Mesenchymal stem cell (in vitro differentiated cells and primary cell): Measurements from ENCODE around the gene CEMIP.
"Not testable (repeated sequence)": the region's sequence is repeated elsewhere in the genome, so short reads cannot be mapped to it uniquely, and the experiment has no call there.

Experiments
- DNase-seq: peaks from one replicate; pipeline ENCODE4 v3.0.0-alpha.2; 2013
- H2AFZ ChIP-seq: one replicate; pipeline ENCODE4 v1.6.1; 2013; ENCODE audit warnings: low read depth, mild to moderate bottlenecking, control low read depth, inconsistent platforms, low read length, moderate library complexity
- H2AK5ac ChIP-seq: 2 replicates; pipeline ENCODE4 v1.6.1; 2013; ENCODE audit warnings: low read length, moderate library complexity, mild to moderate bottlenecking, inconsistent platforms; ENCODE audit not compliant: severe bottlenecking
- H2BK120ac ChIP-seq: one replicate; pipeline ENCODE4 v1.6.1; 2013; ENCODE audit warnings: low read depth, mild to moderate bottlenecking, inconsistent platforms, low read length, moderate library complexity
- H2BK12ac ChIP-seq, 2 experiments: one replicate each; pipeline ENCODE4 v1.6.1; 2013; ENCODE audit warnings: inconsistent platforms in 2 of 2, low read length in 2 of 2, mild to moderate bottlenecking in 2 of 2, moderate library complexity in 2 of 2, control low read depth in 1 of 2
- H2BK15ac ChIP-seq: one replicate; pipeline ENCODE4 v1.6.1; 2013; ENCODE audit warnings: mild to moderate bottlenecking, low read depth, inconsistent platforms; ENCODE audit not compliant: poor library complexity, severe bottlenecking
- H2BK5ac ChIP-seq: 2 replicates; pipeline ENCODE4 v1.6.1; 2013; ENCODE audit warnings: low read depth, mild to moderate bottlenecking, low read length, control low read depth, inconsistent platforms; ENCODE audit not compliant: poor library complexity, severe bottlenecking
- H3K14ac ChIP-seq, 2 experiments: one replicate each; pipeline ENCODE4 v1.6.1; 2013; ENCODE audit warnings: inconsistent platforms in 2 of 2, low read length in 2 of 2, control low read depth in 1 of 2, mild to moderate bottlenecking in 1 of 2, moderate library complexity in 1 of 2
- H3K18ac ChIP-seq, 2 experiments: one replicate each; pipeline ENCODE4 v1.6.1; 2013; ENCODE audit warnings: inconsistent platforms in 2 of 2, low read length in 2 of 2, control low read depth in 1 of 2, low read depth in 1 of 2, mild to moderate bottlenecking in 1 of 2
- H3K23ac ChIP-seq, 2 experiments: one replicate each; pipeline ENCODE4 v1.6.1; 2013; ENCODE audit warnings: inconsistent platforms in 2 of 2, low read length in 2 of 2, mild to moderate bottlenecking in 2 of 2, moderate library complexity in 2 of 2, control low read depth in 1 of 2
- H3K27ac ChIP-seq: 2 replicates; pipeline ENCODE4 v1.5.1; 2013; ENCODE audit warnings: mild to moderate bottlenecking, moderate library complexity, low read length, control low read depth, inconsistent platforms; ENCODE audit not compliant: poor library complexity, severe bottlenecking
- H3K27me3 ChIP-seq, 2 experiments: 2 replicates each; pipeline versions ENCODE4 v1.6.1 to v1.7.0; 2013; ENCODE audit warnings: low read length in 2 of 2, mild to moderate bottlenecking in 2 of 2, moderate library complexity in 2 of 2, control low read depth in 1 of 2, inconsistent platforms in 1 of 2; ENCODE audit not compliant: control insufficient read depth in 1 of 2, insufficient read depth in 1 of 2
- H3K36me3 ChIP-seq, 2 experiments: 2 replicates each; pipeline versions ENCODE4 v1.6.1 to v1.7.0; 2013; ENCODE audit warnings: low read length in 2 of 2, control low read depth in 1 of 2, inconsistent platforms in 1 of 2, low read depth in 1 of 2, mild to moderate bottlenecking in 1 of 2; ENCODE audit not compliant: insufficient read depth in 2 of 2, control insufficient read depth in 1 of 2
- H3K4ac ChIP-seq, 2 experiments: one replicate each; pipeline ENCODE4 v1.6.1; 2013; ENCODE audit warnings: inconsistent platforms in 2 of 2, low read length in 2 of 2, mild to moderate bottlenecking in 2 of 2, moderate library complexity in 2 of 2, control low read depth in 1 of 2, low read depth in 1 of 2
- H3K4me1 ChIP-seq: 2 replicates; pipeline ENCODE4 v1.6.1; 2013; ENCODE audit warnings: low read depth, low read length, control low read depth; ENCODE audit not compliant: control insufficient read depth, insufficient read depth
- H3K4me2 ChIP-seq: 2 replicates; pipeline ENCODE4 v1.6.1; 2013; ENCODE audit warnings: low read length, mild to moderate bottlenecking, inconsistent platforms; ENCODE audit not compliant: poor library complexity, severe bottlenecking
- H3K4me3 ChIP-seq, 2 experiments: 2 replicates each; pipeline versions ENCODE4 v1.5.1 to v1.7.0; 2013; ENCODE audit warnings: low read length in 2 of 2, mild to moderate bottlenecking in 2 of 2, control low read depth in 1 of 2, low read depth in 1 of 2; ENCODE audit not compliant: insufficient read depth in 1 of 2
- H3K79me1 ChIP-seq: replicated peaks from 2 replicates; pipeline ENCODE4 v1.6.1; 2013; ENCODE audit warnings: mild to moderate bottlenecking, control low read depth, low read length, inconsistent platforms; ENCODE audit not compliant: poor library complexity, severe bottlenecking
- H3K9ac ChIP-seq: 2 replicates; pipeline ENCODE4 v1.7.0; 2013; ENCODE audit warnings: mild to moderate bottlenecking, low read length, moderate library complexity
- H3K9me3 ChIP-seq: 2 replicates; pipeline ENCODE4 v1.7.0; 2013; ENCODE audit warnings: mild to moderate bottlenecking, low read length; ENCODE audit not compliant: control insufficient read depth
- H4K8ac ChIP-seq: one replicate; pipeline ENCODE4 v1.6.1; 2013; ENCODE audit warnings: inconsistent platforms, mild to moderate bottlenecking, low read length, moderate library complexity
- H4K91ac ChIP-seq: one replicate; pipeline ENCODE4 v1.6.1; 2013; ENCODE audit warnings: mild to moderate bottlenecking, low read length, inconsistent platforms
- WGBS: methylation state at CpG from one replicate; pipeline ENCODE4 v1.1.7; 2013; ENCODE audit warnings: mixed read lengths; 5-methylcytosine and 5-hydroxymethylcytosine counted together

CEMIP gene

GRCh38 chr15:80763235-80763634 is 15.9 kb upstream of the CEMIP start:
- not testable (repeated sequence) for H3K18ac ChIP-seq, DNase-seq, H3K14ac ChIP-seq, H3K4ac ChIP-seq, H2AFZ ChIP-seq, H4K8ac ChIP-seq, H3K4me3 ChIP-seq, H2BK5ac ChIP-seq, H3K4me2 ChIP-seq, H3K27me3 ChIP-seq, H3K4me1 ChIP-seq, H2BK15ac ChIP-seq, H2BK120ac ChIP-seq, H2AK5ac ChIP-seq, H4K91ac ChIP-seq, H3K23ac ChIP-seq, H2BK12ac ChIP-seq, H3K9me3 ChIP-seq, H3K27ac ChIP-seq, H3K79me1 ChIP-seq, H3K9ac ChIP-seq, H3K36me3 ChIP-seq
- 100% methylated on average over 2 of the region's 3 CpGs for WGBS

GRCh38 chr15:80764535-80764934 is 14.6 kb upstream of the CEMIP start:
- WGBS, result 81% methylated on average over 3 of the region's 3 CpGs
- Histone ChIP-seq H3K23ac (no peak overlapping the region), H2BK15ac (no peak overlapping the region), H3K79me1 (no peaks in the 10 kb centered on the region), H2BK12ac (no peak overlapping the region), H3K4me1 (no peaks in the 10 kb centered on the region), H3K9ac (no peak overlapping the region), H4K8ac (no peak overlapping the region), H3K27me3 (no peaks in the 10 kb centered on the region), H2AFZ (no peak overlapping the region), H3K14ac (no peak overlapping the region), H3K27ac (no peak overlapping the region), H3K4me3 (no peak overlapping the region), H2BK120ac (no peak overlapping the region), H3K9me3 (no peaks in the 10 kb centered on the region), H3K18ac (no peak overlapping the region), H3K4me2 (no peak overlapping the region), H2AK5ac (no peak overlapping the region), H3K36me3 (no peaks in the 10 kb centered on the region), H4K91ac (no peak overlapping the region), H2BK5ac (no peak overlapping the region), H3K4ac (no peak overlapping the region)
- DNase-seq, result no peak

DNA sequence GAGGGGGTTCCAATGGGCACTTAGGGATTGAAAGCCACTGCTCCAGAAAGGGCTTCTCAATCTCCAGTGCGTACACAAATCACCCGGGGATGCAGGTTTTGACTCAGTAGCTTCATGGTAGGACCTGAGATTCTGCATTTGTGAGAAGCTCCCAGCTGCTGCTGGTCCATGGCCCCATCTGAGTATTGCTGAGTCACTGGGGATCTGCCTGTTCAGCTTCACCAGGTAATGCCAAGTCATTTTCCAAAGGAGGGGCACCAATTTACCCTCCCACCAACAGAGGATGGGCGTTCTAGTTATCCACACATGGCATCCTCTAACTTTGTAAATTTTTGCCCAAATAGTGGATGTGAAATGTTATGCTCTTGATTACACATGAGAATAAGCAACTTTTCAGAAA is 12.9 kb upstream of the CEMIP start:
- H3K27ac ChIP-seq, result no peak overlapping the region
- H2BK12ac ChIP-seq, result no peak overlapping the region
- no peaks in the 10 kb centered on the region for H3K9me3 ChIP-seq
- DNase-seq, result no peak
- no peaks in the 10 kb centered on the region for H3K27me3 ChIP-seq
- H2BK120ac ChIP-seq, result no peak overlapping the region
- peak overlapping the region; percentile 44 for H2BK5ac ChIP-seq
- no peak overlapping the region for H3K4ac ChIP-seq
- H3K14ac ChIP-seq, result no peak overlapping the region
- 100% methylated on average over 2 of the region's 3 CpGs for WGBS
- H2AFZ ChIP-seq, result no peak overlapping the region
- H4K8ac ChIP-seq, result no peak overlapping the region
- no peaks in the 10 kb centered on the region for H3K36me3 ChIP-seq
- no peaks in the 10 kb centered on the region for H3K79me1 ChIP-seq
- no peak overlapping the region for H2AK5ac ChIP-seq
- no peak overlapping the region for H3K23ac ChIP-seq
- H3K18ac ChIP-seq, result no peak overlapping the region
- no peaks in the 10 kb centered on the region for H3K4me1 ChIP-seq
- H4K91ac ChIP-seq, result no peak overlapping the region
- no peak overlapping the region for H2BK15ac ChIP-seq
- H3K4me3 ChIP-seq, result no peak overlapping the region
- no peak overlapping the region for H3K9ac ChIP-seq
- H3K4me2 ChIP-seq, result no peak overlapping the region

DNA sequence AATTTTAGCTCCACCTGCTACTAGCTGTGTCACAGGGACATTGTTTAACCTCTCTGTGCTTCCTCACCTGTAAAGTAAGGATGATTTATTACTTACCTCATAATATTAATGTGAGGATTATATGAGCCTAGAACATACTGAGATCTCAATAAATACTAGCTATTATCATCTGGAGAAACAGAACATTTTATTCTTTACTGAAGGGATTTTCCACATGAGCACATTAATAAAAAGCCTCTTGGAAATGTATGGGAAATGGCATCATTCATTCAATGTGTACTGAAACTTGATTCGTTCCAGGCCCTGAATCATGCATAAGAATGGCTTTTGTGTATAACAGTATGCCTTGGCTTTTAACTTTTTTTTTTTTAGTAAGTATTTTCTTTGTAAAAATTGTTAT is 11.0 kb upstream of the CEMIP start:
- no peaks in the 10 kb centered on the region for H3K36me3 ChIP-seq
- no peak overlapping the region for H3K18ac ChIP-seq
- H2BK12ac ChIP-seq, result no peak overlapping the region
- H3K9me3 ChIP-seq, result no peaks in the 10 kb centered on the region
- WGBS, result 100% methylated on average over 1 of the region's 1 CpG
- no peak overlapping the region for H2BK120ac ChIP-seq
- H3K14ac ChIP-seq, result no peak overlapping the region
- no peak overlapping the region for H3K27ac ChIP-seq
- H3K4me1 ChIP-seq, result no peaks in the 10 kb centered on the region
- H4K91ac ChIP-seq, result no peak overlapping the region
- H3K79me1 ChIP-seq, result no peaks in the 10 kb centered on the region
- H3K4me3 ChIP-seq, result no peak overlapping the region
- H2AFZ ChIP-seq, result no peak overlapping the region
- no peak overlapping the region for H3K23ac ChIP-seq
- H2BK15ac ChIP-seq, result no peak overlapping the region
- H3K4me2 ChIP-seq, result no peak overlapping the region
- H2AK5ac ChIP-seq, result no peak overlapping the region
- H3K4ac ChIP-seq, result no peak overlapping the region
- H2BK5ac ChIP-seq, result no peak overlapping the region
- DNase-seq, result no peak
- H4K8ac ChIP-seq, result no peak overlapping the region
- H3K9ac ChIP-seq, result no peak overlapping the region
- H3K27me3 ChIP-seq, result no peaks in the 10 kb centered on the region
